Esophagus squamous epithelium (tissue), 4 donors: ENCODE data around the gene HCFC1.

Experiments used
- CTCF ChIP-seq, 6 experiments: fragments of 450-650 bp in 4 of 6; fragments of 200-600 bp in 2 of 6; sonication (generic) in 2 of 6; IDR thresholded peaks; one replicate each; pipeline ENCODE4 v1.5.1; 2016 to 2019; ENCODE audit warnings: antibody characterized with exemption in 6 of 6, mild to moderate bottlenecking in 4 of 6, moderate library complexity in 4 of 6
- POLR2A ChIP-seq, 4 donors: fragments of 450-650 bp; IDR thresholded peaks; one replicate each; pipeline ENCODE4 v1.6.1; 2017; ENCODE audit warnings: antibody characterized with exemption in 4 of 4, mild to moderate bottlenecking in 4 of 4, moderate library complexity in 3 of 4

GRCh38 chrX:153944800-153945150, 26.8 kb downstream of the HCFC1 start:
- no peak for TF ChIP-seq CTCF (IDR thresholded peaks at IDR 0.05)
- no peak for TF ChIP-seq POLR2A (IDR thresholded peaks at IDR 0.05)
